ENCODE results near the gene TEX22.

Gene TEX22

GRCh38 chr14:105422695-105423487 lies 24.6 kb downstream of the TEX22 start:
- Histone ChIP-seq H3K4me3 (no peak overlapping the region), H3K27ac (peak overlapping the region in 1 of 2 donors; percentile 49)
- DNase-seq (ENCODE audit: low spot score), result no peak
- TF ChIP-seq, protein P1, sequence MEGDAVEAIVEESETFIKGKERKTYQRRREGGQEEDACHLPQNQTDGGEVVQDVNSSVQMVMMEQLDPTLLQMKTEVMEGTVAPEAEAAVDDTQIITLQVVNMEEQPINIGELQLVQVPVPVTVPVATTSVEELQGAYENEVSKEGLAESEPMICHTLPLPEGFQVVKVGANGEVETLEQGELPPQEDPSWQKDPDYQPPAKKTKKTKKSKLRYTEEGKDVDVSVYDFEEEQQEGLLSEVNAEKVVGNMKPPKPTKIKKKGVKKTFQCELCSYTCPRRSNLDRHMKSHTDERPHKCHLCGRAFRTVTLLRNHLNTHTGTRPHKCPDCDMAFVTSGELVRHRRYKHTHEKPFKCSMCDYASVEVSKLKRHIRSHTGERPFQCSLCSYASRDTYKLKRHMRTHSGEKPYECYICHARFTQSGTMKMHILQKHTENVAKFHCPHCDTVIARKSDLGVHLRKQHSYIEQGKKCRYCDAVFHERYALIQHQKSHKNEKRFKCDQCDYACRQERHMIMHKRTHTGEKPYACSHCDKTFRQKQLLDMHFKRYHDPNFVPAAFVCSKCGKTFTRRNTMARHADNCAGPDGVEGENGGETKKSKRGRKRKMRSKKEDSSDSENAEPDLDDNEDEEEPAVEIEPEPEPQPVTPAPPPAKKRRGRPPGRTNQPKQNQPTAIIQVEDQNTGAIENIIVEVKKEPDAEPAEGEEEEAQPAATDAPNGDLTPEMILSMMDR (IDR thresholded peaks at IDR 0.05), result no peak

GRCh38 chr14:105423488-105424195 lies 25.3 kb downstream of the TEX22 start:
- Histone ChIP-seq H3K27ac (no peak overlapping the region), H3K4me3 (no peak overlapping the region)
- DNase-seq (ENCODE audit: low spot score), result no peak
- TF ChIP-seq, protein P1 (IDR thresholded peaks at IDR 0.05), result no peak

GRCh38 chr14:105424861-105425260 lies 26.5 kb downstream of the TEX22 start:
- DNase-seq (ENCODE audit: low spot score), result no peak
- H3K4me3 ChIP-seq, result no peak overlapping the region
- no peak overlapping the region for H3K27ac ChIP-seq
- TF ChIP-seq, protein P1 (IDR thresholded peaks at IDR 0.05), result no peak

DNA sequence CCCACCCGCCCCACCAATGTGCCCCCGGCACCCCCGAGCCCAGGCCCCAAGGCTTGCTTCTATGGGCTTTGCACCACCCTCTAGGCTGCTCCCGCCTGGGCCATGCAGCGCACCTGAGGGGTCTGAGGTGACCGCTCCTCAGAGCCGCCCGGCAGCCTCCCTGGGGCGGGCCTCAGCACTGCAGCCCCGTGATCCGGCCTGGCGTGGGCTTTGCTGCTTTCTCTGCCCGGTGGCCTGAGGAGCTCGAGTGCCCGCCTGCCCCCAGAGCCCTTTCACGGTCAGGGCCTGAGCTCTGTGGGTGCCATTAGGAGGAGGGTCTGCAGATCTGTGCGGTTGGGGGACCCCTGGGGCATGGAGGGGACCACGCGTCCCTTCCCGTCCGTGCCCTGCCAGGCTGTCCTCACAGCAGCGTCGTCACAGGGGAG lies 27.5 kb downstream of the TEX22 start:
- H3K4me3 ChIP-seq, result no peak overlapping the region
- no peak overlapping the region for H3K27ac ChIP-seq
- no peak for DNase-seq (ENCODE audit: low spot score)
- TF ChIP-seq, protein P1 (IDR thresholded peaks at IDR 0.05), result no peak

DNA sequence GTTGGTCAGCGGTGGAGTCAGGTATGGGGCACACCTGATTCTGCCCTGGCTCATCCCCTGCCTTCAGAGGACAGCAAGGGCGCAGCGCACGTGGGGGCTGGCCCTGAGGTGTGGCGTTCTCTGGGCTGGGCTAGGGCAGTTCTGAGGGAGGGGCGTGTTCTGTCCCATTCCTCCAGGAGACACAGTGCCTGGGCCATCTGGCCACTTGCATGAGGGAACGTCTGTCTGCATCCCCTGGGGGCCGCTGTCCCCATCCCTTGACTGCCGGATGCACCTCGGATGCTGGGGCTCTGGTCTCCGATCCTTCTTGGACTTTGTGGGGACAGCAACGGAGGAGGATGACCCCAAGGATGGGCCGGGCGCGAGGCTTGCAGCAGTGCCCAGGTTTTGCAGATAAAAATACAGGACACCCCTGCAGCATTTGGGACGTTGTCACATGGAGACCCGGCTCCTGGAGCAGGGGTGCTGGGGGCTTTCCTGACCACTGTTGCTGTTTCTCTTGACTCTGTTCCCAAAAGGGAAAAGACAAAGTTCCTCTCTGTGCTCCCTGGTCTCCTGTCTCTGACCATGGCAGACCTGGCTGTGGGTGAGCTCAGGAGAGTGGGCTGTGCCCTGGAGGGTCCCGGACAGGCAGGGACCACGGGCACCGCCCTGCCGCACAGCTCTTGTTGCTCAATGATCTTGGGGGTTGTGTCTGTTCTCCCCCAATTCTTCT lies 28.2 kb downstream of the TEX22 start:
- Histone ChIP-seq H3K27ac (no peak overlapping the region), H3K4me3 (no peak overlapping the region)
- TF ChIP-seq, protein P1 (IDR thresholded peaks at IDR 0.05), result no peak
- no peak for DNase-seq (ENCODE audit: low spot score)

GRCh38 chr14:105427412-105427811 lies 29.1 kb downstream of the TEX22 start:
- no peak overlapping the region for H3K27ac ChIP-seq
- TF ChIP-seq, protein P1 (IDR thresholded peaks at IDR 0.05), result no peak
- no peak for DNase-seq (ENCODE audit: low spot score)
- H3K4me3 ChIP-seq, result no peak overlapping the region

Measured in coronary artery (tissue), 2 donors.